ENCODE data around the gene ASB3.

DNA sequence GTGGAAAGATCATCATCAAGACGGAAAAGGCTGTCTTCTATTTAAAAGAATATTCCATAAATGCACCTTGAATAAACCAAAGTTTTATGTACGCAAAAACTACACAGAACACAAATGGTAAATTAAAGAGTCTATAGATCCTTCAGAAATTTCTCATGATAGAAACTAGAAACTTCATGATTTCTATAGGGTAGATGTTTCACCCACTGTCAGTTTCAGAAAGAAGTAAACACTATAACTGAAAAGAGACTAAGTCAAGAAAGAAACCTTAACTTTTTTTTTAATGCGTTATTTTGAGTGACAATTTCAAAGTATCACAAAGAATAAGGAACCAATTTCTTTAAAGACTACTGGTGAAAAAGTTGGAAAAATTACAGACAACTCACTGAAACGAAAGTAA lies 61.1 kb downstream of the ASB3 start:
- TF ChIP-seq EP300 (IDR thresholded peaks at IDR 0.05; ENCODE audit: borderline replicate concordance) (no peak), CEBPB (IDR thresholded peaks at IDR 0.05) (no peak), CREB1 (IDR thresholded peaks at IDR 0.05; ENCODE audit: low read depth) (no peak), RAD21 (IDR thresholded peaks at IDR 0.05; ENCODE audit: low read depth) (no peak)
- TF ChIP-seq, protein P1, sequence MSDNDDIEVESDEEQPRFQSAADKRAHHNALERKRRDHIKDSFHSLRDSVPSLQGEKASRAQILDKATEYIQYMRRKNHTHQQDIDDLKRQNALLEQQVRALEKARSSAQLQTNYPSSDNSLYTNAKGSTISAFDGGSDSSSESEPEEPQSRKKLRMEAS (IDR thresholded peaks at IDR 0.05) = no peak

Data from Ishikawa (cell line).